HEK293 (cell line): Measurements from ENCODE around the gene RGPD5.
"Not testable (repeated sequence)": the region's sequence is repeated elsewhere in the genome, so short reads cannot be mapped to it uniquely, and the experiment has no call there.

Source experiments
- PRDM4 ChIP-seq: fragments of 450-650 bp; formaldehyde crosslinking; IDR thresholded peaks from 2 replicates; pipeline ENCODE4 v1.5.1; 2017; ENCODE audit warnings: missing biosample characterization, missing genetic modification characterization
- REST ChIP-seq: fragments of 450-650 bp; formaldehyde crosslinking; IDR thresholded peaks from 2 replicates; pipeline ENCODE4 v1.5.1; 2016; ENCODE audit warnings: missing biosample characterization, missing genetic modification characterization
- ZNF274 ChIP-seq, 2 experiments: fragments of 200-500 bp in 1 of 2; fragments of 450-650 bp in 1 of 2; sonication (Bioruptor generic) in 1 of 2; formaldehyde crosslinking in 1 of 2; IDR thresholded peaks; 2 replicates each; pipeline versions ENCODE4 v1.5.1 to v1.6.1; 2014 to 2016; ENCODE audit warnings: borderline replicate concordance in 1 of 2, inconsistent platforms in 1 of 2, low read length in 1 of 2, missing biosample characterization in 1 of 2, missing genetic modification characterization in 1 of 2
- ZNF560 ChIP-seq: fragments of 450-650 bp; formaldehyde crosslinking; IDR thresholded peaks from 2 replicates; pipeline ENCODE4 v1.5.1; 2017; ENCODE audit warnings: missing biosample characterization, missing genetic modification characterization, borderline replicate concordance
- TF ChIP-seq, protein P1 (sequence below): fragments of 450-650 bp; formaldehyde crosslinking; IDR thresholded peaks from 2 replicates; pipeline ENCODE4 v1.5.1; 2016; ENCODE audit warnings: missing biosample characterization, missing genetic modification characterization

- TF ChIP-seq, protein P1, sequence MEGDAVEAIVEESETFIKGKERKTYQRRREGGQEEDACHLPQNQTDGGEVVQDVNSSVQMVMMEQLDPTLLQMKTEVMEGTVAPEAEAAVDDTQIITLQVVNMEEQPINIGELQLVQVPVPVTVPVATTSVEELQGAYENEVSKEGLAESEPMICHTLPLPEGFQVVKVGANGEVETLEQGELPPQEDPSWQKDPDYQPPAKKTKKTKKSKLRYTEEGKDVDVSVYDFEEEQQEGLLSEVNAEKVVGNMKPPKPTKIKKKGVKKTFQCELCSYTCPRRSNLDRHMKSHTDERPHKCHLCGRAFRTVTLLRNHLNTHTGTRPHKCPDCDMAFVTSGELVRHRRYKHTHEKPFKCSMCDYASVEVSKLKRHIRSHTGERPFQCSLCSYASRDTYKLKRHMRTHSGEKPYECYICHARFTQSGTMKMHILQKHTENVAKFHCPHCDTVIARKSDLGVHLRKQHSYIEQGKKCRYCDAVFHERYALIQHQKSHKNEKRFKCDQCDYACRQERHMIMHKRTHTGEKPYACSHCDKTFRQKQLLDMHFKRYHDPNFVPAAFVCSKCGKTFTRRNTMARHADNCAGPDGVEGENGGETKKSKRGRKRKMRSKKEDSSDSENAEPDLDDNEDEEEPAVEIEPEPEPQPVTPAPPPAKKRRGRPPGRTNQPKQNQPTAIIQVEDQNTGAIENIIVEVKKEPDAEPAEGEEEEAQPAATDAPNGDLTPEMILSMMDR = not testable (repeated sequence)
- TF ChIP-seq PRDM4; ZNF274 (IDR thresholded peaks at IDR 0.05; ENCODE audit: low read length); ZNF274 (tag by site-specific recombination; IDR thresholded peaks at IDR 0.05; ENCODE audit: borderline replicate concordance); REST (tag by site-specific recombination); ZNF560 (tag by site-specific recombination): not testable (repeated sequence)
Observed at GRCh38 chr2:109794074-109794737, at the start of gene RGPD5.
